HepG2 (cell line): ENCODE data around the gene N4BP2.
"Not testable (repeated sequence)": the region's sequence is repeated elsewhere in the genome, so short reads cannot be mapped to it uniquely, and the experiment has no call there.

ENCODE experiments used
- EZH2 ChIP-seq: conservative IDR thresholded peaks from 2 replicates; pipeline ENCODE4 v1.6.1; 2012; ENCODE audit warnings: mild to moderate bottlenecking, low read depth, low read length, moderate library complexity
- FOXK1 ChIP-seq: sonication (generic); formaldehyde crosslinking; IDR thresholded peaks from 2 replicates; pipeline ENCODE4 v1.4.0; 2020; ENCODE audit warnings: low read depth, missing genetic modification reagents, borderline replicate concordance
- RAD21 ChIP-seq: fragments of 450-650 bp; formaldehyde crosslinking; IDR thresholded peaks from 2 replicates; pipeline ENCODE4 v1.5.0; 2020; ENCODE audit warnings: mild to moderate bottlenecking
- SMARCC2 ChIP-seq: fragments of 450-650 bp; IDR thresholded peaks from 2 replicates; pipeline ENCODE4 v1.6.1; 2017; ENCODE audit warnings: antibody characterized with exemption, mild to moderate bottlenecking
- SRSF1 ChIP-seq: fragments of 200-400 bp; formaldehyde crosslinking; optimal IDR thresholded peaks from 2 replicates; pipeline ENCODE3; 2017; ENCODE audit warnings: mild to moderate bottlenecking, low read depth, low read length, moderate library complexity
- STAT5B ChIP-seq: sonication (generic); formaldehyde crosslinking; IDR thresholded peaks from 2 replicates; pipeline ENCODE4 v1.4.0; 2020; ENCODE audit warnings: missing genetic modification reagents
- TP53 ChIP-seq: sonication (generic); formaldehyde crosslinking; conservative IDR thresholded peaks from 2 replicates; pipeline ENCODE4 v1.4.0; 2020; ENCODE audit warnings: missing genetic modification reagents
- XRCC5 ChIP-seq: fragments of 200-400 bp; formaldehyde crosslinking; optimal IDR thresholded peaks from 2 replicates; pipeline ENCODE3; 2017; ENCODE audit warnings: mild to moderate bottlenecking, low read length
- ZNF564 ChIP-seq: sonication (generic); formaldehyde crosslinking; IDR thresholded peaks from 2 replicates; pipeline ENCODE4 v1.8.1; 2023; ENCODE audit warnings: mild to moderate bottlenecking, missing genetic modification reagents
- TF ChIP-seq, protein P1 (sequence below): sonication (generic); formaldehyde crosslinking; IDR thresholded peaks from 2 replicates; pipeline ENCODE4 v1.5.0; 2020; ENCODE audit warnings: mild to moderate bottlenecking, missing genetic modification reagents, moderate library complexity
- TF ChIP-seq, protein P2 (sequence below): sonication (generic); formaldehyde crosslinking; IDR thresholded peaks from 2 replicates; pipeline ENCODE4 v1.4.0; 2020; ENCODE audit warnings: missing genetic modification reagents
- TF ChIP-seq, protein P3 (sequence below): sonication (generic); IDR thresholded peaks from 2 replicates; pipeline ENCODE4 v1.6.1; 2016; ENCODE audit warnings: low read depth, borderline replicate concordance
- TF ChIP-seq, protein P4 (sequence below): sonication (generic); formaldehyde crosslinking; IDR thresholded peaks from 2 replicates; pipeline ENCODE4 v1.5.0; 2020; ENCODE audit warnings: missing genetic modification reagents

DNA sequence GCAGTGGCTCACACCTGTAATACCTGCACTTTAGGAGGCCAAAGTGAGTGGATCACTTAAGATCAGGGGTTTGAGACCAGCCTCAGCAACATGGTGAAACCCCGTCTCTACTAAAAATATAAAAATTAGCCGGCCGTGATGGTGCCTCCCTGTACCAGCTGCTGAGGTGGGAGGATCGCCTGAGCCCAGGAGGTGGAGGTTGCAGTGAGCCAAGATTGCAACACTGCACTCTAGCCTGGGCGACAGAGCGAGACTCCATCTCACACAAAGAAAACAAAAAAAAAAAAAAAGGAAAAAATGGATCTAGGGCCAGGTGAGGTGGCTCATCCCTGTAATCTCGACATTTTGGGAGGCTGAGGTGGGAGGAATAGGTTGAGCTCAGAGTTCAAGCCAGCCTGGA is 32.6 kb upstream of the N4BP2 start:
- not testable (repeated sequence) for TF ChIP-seq STAT5B (CRISPR knock-in tag); SMARCC2; SRSF1; EZH2; XRCC5; ZNF564 (CRISPR knock-in tag); TP53 (CRISPR knock-in tag); RAD21 (CRISPR knock-in tag); FOXK1 (CRISPR knock-in tag)
- TF ChIP-seq, protein P1, sequence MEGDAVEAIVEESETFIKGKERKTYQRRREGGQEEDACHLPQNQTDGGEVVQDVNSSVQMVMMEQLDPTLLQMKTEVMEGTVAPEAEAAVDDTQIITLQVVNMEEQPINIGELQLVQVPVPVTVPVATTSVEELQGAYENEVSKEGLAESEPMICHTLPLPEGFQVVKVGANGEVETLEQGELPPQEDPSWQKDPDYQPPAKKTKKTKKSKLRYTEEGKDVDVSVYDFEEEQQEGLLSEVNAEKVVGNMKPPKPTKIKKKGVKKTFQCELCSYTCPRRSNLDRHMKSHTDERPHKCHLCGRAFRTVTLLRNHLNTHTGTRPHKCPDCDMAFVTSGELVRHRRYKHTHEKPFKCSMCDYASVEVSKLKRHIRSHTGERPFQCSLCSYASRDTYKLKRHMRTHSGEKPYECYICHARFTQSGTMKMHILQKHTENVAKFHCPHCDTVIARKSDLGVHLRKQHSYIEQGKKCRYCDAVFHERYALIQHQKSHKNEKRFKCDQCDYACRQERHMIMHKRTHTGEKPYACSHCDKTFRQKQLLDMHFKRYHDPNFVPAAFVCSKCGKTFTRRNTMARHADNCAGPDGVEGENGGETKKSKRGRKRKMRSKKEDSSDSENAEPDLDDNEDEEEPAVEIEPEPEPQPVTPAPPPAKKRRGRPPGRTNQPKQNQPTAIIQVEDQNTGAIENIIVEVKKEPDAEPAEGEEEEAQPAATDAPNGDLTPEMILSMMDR: not testable (repeated sequence)
- TF ChIP-seq, protein P2, sequence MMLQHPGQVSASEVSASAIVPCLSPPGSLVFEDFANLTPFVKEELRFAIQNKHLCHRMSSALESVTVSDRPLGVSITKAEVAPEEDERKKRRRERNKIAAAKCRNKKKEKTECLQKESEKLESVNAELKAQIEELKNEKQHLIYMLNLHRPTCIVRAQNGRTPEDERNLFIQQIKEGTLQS: not testable (repeated sequence)
- TF ChIP-seq, protein P3, sequence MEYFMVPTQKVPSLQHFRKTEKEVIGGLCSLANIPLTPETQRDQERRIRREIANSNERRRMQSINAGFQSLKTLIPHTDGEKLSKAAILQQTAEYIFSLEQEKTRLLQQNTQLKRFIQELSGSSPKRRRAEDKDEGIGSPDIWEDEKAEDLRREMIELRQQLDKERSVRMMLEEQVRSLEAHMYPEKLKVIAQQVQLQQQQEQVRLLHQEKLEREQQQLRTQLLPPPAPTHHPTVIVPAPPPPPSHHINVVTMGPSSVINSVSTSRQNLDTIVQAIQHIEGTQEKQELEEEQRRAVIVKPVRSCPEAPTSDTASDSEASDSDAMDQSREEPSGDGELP: not testable (repeated sequence)
- TF ChIP-seq, protein P4, sequence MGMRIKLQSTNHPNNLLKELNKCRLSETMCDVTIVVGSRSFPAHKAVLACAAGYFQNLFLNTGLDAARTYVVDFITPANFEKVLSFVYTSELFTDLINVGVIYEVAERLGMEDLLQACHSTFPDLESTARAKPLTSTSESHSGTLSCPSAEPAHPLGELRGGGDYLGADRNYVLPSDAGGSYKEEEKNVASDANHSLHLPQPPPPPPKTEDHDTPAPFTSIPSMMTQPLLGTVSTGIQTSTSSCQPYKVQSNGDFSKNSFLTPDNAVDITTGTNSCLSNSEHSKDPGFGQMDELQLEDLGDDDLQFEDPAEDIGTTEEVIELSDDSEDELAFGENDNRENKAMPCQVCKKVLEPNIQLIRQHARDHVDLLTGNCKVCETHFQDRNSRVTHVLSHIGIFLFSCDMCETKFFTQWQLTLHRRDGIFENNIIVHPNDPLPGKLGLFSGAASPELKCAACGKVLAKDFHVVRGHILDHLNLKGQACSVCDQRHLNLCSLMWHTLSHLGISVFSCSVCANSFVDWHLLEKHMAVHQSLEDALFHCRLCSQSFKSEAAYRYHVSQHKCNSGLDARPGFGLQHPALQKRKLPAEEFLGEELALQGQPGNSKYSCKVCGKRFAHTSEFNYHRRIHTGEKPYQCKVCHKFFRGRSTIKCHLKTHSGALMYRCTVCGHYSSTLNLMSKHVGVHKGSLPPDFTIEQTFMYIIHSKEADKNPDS: not testable (repeated sequence)
